Liver (tissue), 3 donors: Measurements from ENCODE around the gene LARGE1.

ENCODE experiments used
- ATF3 ChIP-seq: IDR thresholded peaks from 2 replicates; pipeline ENCODE4 v1.6.1; 2016; ENCODE audit warnings: antibody characterized with exemption
- EGR1 ChIP-seq, 2 donors: IDR thresholded peaks; 2 replicates each; pipeline ENCODE4 v1.6.1; 2016 to 2018; ENCODE audit warnings: antibody characterized with exemption in 2 of 2, low read depth in 2 of 2
- FOXA1 ChIP-seq: IDR thresholded peaks from 2 replicates; pipeline ENCODE4 v1.6.1; 2016; ENCODE audit warnings: antibody characterized with exemption
- GABPA ChIP-seq, 2 donors: IDR thresholded peaks in 1 of 2; conservative IDR thresholded peaks in 1 of 2; 2 replicates each; pipeline ENCODE4 v1.6.1; 2016; ENCODE audit warnings: antibody characterized with exemption in 2 of 2, mild to moderate bottlenecking in 1 of 2, moderate library complexity in 1 of 2
- HNF4A ChIP-seq, 2 donors: conservative IDR thresholded peaks; 2 replicates each; pipeline ENCODE4 v1.6.1; 2016; ENCODE audit warnings: antibody characterized with exemption in 2 of 2, mild to moderate bottlenecking in 2 of 2
- JUND ChIP-seq, 2 donors: IDR thresholded peaks; 2 replicates each; pipeline ENCODE4 v1.6.1; 2016; ENCODE audit warnings: antibody characterized with exemption in 2 of 2
- RAD21 ChIP-seq, 2 donors: IDR thresholded peaks; 2 replicates each; pipeline ENCODE4 v1.6.1; 2016; ENCODE audit warnings: antibody characterized with exemption in 2 of 2, mild to moderate bottlenecking in 2 of 2
- TAF1 ChIP-seq: conservative IDR thresholded peaks from 2 replicates; pipeline ENCODE4 v1.6.1; 2016; ENCODE audit warnings: antibody characterized with exemption, mild to moderate bottlenecking
- TF ChIP-seq, protein P1 (sequence below): fragments of 150-350 bp; IDR thresholded peaks from 2 replicates; pipeline ENCODE4 v1.5.1; 2017; ENCODE audit warnings: improper control_type of control experiment, low read depth, low read length; ENCODE audit not compliant: missing input control
- TF ChIP-seq, protein P2 (sequence below): IDR thresholded peaks from 2 replicates; pipeline ENCODE4 v1.6.1; 2016; ENCODE audit warnings: antibody characterized with exemption, mild to moderate bottlenecking
- donor health status: healthy.
- donor health status: healthy.

DNA sequence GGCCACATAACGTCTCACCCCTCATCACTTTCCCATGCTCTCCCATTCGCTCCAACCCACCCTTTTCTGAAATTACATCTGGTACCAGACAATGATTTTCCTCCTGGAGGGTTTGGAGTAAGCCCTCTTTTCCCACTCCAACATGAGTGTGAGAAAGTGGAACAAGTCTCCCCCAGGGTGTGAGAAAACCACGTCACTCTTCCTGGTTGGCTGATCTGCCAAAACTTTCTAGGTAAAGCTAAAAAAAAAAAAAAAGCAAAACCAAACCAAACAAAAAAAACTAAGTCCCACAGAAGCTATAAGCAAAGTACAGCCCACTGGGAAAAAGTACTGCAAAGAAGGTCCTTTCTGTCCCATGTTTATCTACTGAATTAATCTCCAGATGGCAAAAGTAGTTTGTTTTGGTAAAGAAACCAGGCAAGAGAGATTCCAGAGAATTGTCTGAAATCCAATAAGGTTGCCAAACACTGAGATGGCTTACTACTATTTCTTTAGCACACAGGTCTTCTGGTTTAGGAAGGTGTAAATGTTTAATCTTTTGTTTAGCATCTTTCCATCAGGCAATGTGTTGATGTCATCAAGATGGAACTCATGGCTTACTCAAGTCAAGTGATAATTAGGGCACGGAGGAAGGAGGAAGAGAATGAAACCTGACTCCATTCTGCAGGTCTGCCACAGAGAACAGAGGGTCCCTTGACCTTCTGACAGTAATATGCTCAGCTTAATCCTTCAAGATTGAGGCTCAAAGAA, 395.6 kb downstream of the LARGE1 start:
- TF ChIP-seq, protein P1, sequence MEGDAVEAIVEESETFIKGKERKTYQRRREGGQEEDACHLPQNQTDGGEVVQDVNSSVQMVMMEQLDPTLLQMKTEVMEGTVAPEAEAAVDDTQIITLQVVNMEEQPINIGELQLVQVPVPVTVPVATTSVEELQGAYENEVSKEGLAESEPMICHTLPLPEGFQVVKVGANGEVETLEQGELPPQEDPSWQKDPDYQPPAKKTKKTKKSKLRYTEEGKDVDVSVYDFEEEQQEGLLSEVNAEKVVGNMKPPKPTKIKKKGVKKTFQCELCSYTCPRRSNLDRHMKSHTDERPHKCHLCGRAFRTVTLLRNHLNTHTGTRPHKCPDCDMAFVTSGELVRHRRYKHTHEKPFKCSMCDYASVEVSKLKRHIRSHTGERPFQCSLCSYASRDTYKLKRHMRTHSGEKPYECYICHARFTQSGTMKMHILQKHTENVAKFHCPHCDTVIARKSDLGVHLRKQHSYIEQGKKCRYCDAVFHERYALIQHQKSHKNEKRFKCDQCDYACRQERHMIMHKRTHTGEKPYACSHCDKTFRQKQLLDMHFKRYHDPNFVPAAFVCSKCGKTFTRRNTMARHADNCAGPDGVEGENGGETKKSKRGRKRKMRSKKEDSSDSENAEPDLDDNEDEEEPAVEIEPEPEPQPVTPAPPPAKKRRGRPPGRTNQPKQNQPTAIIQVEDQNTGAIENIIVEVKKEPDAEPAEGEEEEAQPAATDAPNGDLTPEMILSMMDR: no peak
- TF ChIP-seq FOXA1: no peak
- TF ChIP-seq, protein P2, sequence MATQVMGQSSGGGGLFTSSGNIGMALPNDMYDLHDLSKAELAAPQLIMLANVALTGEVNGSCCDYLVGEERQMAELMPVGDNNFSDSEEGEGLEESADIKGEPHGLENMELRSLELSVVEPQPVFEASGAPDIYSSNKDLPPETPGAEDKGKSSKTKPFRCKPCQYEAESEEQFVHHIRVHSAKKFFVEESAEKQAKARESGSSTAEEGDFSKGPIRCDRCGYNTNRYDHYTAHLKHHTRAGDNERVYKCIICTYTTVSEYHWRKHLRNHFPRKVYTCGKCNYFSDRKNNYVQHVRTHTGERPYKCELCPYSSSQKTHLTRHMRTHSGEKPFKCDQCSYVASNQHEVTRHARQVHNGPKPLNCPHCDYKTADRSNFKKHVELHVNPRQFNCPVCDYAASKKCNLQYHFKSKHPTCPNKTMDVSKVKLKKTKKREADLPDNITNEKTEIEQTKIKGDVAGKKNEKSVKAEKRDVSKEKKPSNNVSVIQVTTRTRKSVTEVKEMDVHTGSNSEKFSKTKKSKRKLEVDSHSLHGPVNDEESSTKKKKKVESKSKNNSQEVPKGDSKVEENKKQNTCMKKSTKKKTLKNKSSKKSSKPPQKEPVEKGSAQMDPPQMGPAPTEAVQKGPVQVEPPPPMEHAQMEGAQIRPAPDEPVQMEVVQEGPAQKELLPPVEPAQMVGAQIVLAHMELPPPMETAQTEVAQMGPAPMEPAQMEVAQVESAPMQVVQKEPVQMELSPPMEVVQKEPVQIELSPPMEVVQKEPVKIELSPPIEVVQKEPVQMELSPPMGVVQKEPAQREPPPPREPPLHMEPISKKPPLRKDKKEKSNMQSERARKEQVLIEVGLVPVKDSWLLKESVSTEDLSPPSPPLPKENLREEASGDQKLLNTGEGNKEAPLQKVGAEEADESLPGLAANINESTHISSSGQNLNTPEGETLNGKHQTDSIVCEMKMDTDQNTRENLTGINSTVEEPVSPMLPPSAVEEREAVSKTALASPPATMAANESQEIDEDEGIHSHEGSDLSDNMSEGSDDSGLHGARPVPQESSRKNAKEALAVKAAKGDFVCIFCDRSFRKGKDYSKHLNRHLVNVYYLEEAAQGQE: no peak
- no peak for TF ChIP-seq JUND (IDR thresholded peaks at IDR 0.05)
- no peak for TF ChIP-seq RAD21 (IDR thresholded peaks at IDR 0.05)
- no peak for TF ChIP-seq GABPA (IDR thresholded peaks at IDR 0.05 in 1 of 2, conservative IDR thresholded peaks at IDR 0.05 in 1 of 2)
- no peak for TF ChIP-seq HNF4A (conservative IDR thresholded peaks at IDR 0.05)
- TF ChIP-seq TAF1: no peak
- no peak for TF ChIP-seq EGR1 (IDR thresholded peaks at IDR 0.05; ENCODE audit: low read depth in 2 of 2)
- TF ChIP-seq ATF3: no peak
